Lung microvascular endothelial cell (primary cell): ENCODE measurements around the gene PCDH12. TPM values are rescaled to one million over a fixed set of nuclear protein-coding genes. Genes with fewer than 3 reads are reported as not detected.
A peak's percentile ranks its signal among the peaks of the same experiment; 100 is the strongest.

Source experiments
- DNase-seq, 2 donors: peaks; one replicate each; pipeline versions ENCODE4 v3.0.0 to v3.0.0-alpha.2; 2010; ENCODE audit warnings: low read depth in 2 of 2
- total RNA-seq: library from RNA; depleted of rRNA; stranded (reverse); fragments of >200 nt; gene quantifications from 2 replicates; pipeline ENCODE4 v1.2.1, GENCODE V29; 2014

PCDH12 gene
- 12.7 and 22.2 TPM in 2 replicates for total RNA-seq

DNA sequence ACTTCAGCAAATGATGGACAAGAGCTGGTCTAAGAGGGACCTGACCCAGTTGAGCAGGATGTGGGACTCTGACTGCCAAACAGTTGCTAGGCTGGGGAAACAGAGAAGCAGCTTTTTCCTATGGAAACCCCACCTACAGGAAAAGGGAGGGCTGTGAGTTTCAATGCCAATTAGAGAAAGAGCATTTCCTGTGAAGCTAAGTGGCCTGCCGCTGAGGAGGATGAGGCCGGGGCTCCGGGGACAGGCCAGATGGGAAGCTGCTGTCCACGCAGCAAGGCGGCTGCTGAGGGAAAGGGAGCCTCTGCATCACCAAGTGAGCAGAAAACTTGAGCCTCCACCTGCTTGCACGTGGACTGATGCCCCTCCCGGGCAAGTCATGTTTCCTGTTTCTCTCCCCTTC lies at the start of gene PCDH12:
TSS of gene PCDH12 (minus strand) at position 90 of the 400 bp plus-strand sequence. CDS start 351 bp downstream, outside the sequence.
- peak; percentile 90 to 96 for DNase-seq

DNA sequence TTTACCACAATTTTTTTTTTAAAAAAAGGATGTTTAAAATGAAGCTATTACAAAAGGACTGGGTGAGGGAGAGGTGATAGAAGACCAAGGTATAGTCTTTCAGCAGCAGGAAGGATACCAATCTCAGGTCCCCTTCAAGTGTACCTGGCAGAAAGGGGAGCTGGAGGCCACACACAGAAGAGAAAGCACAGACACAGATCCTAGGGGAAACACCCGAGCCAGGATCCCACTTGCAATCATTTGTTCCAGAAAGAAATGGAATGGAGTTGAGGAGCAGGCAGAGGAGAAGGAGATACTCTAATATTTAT lies 49.2 kb upstream of the PCDH12 start:
- no peak for DNase-seq

DNA sequence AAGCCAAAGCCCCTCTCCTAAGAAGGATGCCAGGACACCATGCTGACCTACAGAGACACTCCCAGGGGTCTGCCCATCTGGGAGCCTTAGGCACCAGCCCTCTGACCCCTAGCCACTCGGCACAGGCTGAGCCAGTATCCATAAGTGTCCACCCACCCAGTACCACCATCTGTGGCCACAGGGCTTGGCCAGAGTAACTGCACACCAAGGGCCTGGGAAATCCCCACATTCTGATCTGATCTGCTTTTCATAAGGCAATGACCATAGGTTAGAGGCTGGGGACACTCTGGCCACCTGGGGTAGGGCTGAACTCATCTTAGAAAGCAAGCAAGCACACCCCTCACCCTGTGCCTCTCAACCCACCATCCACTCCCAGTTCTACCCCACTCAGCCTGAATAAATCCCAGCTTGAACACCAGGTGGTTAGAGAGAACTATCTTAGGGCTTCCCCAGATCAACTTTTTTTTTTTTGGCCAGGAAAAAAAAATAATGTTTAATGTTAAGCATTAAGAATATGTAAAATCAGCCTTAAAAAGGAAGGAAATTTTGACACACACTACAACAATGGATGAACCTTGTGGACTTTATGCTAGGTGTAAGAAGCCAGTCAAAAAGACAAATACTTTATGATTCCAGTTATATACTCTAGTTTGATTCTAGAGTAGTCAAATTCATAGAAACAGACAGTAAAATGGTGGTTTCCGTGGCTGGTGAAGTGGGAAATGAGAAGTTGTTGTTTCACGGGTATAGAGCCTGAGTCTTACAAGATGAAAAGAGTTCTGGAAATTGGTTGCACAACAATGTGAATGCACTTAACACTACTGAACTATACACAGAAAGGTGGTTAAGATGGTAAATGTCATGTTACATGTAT lies 48.6 kb upstream of the PCDH12 start:
- no peak for DNase-seq

DNA sequence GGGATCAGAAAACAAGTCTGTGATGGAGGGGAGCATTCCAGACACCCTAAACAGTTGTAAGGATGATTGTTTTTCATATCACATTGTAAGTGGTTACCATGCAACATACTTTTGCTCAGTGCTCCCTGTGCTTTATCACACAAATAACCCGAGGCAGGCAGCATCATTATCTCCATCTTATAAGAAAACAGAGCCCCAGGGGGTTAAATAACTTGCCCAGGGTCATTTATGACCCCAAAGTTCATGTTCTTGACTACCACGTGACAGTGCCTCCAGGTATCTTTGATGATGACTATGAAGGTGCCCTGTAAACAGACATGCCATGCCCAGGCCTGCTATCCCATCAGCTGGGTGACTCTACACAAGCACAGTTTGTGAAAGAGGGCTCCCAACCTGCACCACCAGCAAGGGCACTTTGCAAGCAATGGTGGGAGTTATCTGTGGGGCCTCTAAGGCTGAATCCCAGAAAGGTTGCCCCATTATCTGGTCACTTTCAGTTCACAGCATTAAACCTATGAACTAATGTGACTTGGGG lies 45.3 kb upstream of the PCDH12 start:
- DNase-seq = no peak

DNA sequence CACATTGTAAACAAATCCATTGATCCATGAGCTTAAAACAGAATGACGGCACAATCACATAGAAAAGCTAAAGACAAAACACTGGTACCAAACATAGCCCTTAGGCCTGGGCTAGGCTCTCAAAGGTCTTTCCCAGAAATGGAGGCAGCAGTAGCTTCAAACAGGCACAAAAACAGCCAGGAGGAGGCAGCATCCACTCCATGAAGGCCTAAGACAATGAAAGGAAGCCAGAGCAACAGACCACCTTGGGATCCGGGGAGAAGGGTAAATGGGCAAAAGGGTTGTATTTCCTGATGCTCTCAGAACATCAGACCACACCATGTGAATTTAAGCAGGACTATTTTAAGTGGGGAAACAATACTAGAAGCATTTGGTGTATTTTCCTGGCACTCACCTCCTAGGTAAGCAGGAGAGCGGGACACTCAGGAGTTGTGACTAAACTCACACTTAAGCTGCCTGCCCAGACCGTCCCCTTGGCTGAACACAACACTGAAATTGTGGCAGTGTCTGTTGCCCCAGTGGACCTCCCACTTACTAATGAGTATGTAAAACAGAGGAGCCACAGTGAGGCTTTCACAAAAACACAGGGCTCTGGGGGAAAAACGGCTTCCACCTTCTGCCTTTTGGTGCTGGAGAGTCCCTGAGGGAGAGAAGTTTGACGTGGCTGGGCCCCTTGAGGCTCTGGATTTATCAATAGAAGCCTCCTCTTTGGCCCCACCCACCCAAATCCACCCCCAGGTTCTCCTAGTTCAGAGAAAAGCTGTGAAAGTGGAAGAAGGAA lies 42.9 kb upstream of the PCDH12 start:
- peak; percentile 21 to 55 for DNase-seq

DNA sequence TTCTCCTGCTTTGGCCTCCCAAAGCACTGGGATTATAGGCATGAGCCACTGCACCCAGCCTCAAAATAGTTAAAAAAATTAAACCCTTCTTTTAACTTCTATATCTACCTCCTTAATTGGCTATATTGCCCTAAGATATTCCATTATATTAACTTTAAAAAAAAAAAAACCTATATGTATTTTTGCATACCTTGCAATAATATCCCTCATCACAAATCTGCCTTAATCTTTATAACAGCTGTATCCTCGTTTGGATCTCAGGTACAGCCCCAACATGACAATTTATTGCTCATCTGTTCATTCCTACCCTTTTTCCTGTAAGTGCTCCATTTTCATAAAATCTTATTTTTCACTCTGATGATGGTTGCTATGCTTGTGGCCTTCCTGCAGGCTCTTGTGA lies 42.2 kb upstream of the PCDH12 start:
- no peak for DNase-seq

DNA sequence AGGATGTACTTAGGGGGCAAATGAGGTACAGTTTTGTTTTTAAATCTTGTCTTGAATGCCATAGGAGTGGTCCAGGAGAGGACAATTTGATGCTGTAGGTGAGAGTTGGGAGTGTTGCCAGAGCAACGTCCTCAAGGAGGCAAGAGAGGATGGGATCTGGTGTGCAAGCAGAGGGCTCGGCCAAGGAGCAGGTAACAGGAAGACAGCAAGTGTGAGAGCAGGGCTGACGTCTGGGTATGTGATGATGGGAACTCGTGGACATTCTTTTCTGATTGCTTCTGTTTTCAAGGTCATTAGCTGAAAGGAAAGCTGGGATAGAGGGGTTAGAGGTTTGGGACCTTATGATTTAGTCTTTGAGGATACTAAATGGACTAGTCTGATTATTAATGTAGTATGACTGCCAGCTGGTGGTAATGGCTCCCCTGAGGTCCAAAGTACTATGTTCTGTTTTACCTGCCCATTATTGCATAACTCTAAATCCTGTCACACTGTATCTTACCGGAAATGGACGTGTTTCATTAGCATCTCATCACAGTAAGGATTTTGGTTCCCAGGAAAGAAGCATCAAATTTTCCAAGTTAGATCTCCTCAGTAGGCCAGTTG lies 39.5 kb upstream of the PCDH12 start:
- no peak for DNase-seq

DNA sequence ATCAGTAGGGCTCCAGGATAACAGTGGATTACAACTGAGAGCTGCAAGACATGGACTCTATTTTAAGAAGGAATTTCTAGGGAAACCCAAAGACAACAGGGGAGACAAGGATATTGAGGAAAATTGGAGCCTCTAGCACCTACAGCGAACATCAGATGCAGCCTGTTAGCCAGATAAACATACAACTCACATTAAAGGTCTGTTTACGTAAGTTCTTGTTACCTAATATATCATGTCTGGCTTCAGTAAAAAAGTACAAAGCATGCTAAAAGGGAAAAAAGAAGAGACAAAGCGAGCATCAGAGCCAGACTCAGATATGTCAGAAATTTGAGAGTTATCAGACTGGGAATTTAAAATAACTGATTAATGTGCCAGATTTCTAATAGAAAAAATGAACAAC lies 37.7 kb upstream of the PCDH12 start:
- DNase-seq = no peak

DNA sequence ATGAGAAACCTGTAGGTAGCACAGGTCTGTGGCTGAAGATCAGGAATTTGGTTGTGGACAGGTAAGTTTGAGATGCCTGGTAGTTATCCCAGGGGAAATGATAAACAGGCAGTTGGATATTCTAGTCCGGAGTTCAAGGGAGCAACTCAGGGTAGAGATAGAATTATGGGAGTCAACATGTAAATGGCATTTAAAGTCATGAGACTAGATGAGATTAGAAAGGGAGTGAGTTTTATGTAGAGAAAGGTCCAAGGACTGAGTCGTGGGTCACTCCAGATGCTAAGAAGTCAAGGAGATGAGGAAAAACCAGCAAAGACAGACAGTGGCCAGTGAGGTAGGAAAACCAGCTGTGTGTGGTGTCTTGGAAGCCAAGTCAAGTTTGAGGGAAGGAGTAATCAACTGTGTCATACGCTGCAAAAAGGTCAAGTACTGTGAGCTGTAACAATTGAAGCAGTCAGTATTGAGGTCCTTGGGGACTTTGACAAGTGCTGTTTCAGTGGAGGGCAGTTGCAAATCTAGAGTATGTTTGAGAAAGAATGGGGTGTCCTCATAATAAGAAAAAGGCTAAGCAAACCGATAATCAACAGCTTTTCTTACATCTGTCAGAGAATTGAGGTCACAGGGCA lies 36.6 kb upstream of the PCDH12 start:
- DNase-seq = no peak

DNA sequence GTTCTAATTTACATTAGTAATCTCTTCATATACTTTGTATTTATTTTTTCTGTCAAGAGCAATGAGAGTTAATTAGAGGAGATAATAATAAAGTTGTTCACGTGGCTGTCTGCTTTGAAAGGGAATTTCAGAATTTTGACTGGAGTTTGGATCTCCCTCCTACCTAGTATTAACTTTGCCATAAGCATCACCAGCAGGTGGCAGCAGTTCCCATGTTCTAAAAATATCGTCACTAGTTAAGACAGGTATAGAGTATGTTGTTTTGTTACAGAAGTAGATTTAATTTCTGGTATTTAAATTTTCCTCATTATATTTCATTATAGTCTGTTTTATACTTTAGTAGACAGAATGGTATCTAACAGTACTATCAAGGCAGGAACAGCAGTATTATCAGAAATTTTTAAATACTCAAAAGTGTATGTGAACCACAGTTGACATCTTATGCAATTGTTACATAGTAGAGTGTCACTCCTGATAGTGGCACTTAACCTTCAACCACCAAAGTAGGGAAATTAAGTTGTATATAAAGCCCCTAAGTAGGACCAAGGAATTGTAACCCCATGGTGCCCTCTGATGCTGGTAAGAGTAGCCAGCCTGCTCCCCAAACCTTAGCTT lies 34.5 kb upstream of the PCDH12 start:
- peak; percentile 65 to 77 for DNase-seq

DNA sequence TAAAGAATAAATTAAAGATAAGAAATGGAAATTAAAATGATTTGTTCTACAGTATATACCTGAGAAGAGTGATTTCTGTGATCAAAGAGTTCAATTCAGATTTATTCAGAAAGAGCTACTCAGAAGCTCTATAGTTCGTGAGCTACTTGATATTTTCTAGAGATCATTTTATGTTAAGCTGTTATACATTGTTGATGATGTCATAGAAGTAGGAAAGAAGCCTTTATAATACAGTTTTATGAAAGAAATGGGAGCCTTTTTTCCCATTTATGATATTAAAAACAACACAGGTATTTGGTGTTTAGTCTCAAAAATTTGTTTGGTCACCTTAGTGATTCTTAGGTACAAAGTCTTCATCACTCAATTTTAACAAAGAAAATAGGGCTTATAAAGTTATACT lies 31.7 kb upstream of the PCDH12 start:
- DNase-seq = no peak

DNA sequence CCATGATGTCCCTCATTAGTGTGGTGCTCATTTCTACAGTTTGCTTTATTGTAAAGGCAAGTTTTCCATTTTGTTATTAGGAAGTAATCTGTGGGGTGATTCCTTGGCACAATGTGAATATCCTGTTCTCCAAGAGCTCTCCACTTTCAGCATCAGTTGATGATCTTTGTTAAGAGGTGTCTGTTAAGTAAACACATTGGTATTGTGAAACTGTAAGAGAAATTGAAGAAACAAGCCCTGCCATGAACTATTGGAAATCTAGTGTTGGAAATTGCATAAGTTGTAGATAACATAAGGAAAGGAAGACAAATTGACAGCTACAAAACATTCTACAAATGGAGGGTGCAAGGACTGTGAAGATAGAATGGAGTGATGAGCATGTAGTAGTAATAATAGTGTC lies 28.1 kb upstream of the PCDH12 start:
- no peak for DNase-seq

DNA sequence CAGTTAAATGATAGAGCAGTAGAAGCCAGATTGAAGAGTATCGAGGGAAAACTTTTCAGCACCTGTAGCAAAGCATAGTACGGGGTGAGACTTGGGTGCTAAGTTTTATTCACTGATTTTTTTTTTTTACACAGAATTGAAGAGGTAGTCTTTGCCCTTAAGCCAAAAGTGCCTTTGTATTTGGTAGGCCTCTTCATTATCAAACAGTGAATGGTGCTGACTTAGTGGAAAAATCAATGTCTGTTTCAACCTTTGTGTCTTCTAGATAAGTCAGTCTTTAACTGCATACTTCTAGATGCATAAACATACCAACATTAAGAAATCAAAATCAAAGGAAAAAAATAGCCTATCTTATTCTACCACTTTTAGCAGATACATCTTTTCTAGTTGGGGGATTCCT lies 24.6 kb upstream of the PCDH12 start:
- DNase-seq = no peak

DNA sequence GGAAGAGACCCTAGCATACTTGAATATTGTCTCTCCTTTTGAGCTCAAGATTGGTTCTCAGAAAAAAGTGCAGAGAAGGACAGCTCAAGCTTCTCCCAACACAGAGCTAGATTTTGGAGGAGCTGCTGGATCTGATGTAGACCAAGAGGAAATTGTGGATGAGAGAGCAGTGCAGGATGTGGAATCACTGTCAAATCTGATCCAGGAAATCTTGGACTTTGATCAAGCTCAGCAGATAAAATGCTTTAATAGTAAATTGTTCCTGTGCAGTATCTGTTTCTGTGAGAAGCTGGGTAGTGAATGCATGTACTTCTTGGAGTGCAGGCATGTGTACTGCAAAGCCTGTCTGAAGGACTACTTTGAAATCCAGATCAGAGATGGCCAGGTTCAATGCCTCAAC lies 20.4 kb upstream of the PCDH12 start:
- no peak for DNase-seq

DNA sequence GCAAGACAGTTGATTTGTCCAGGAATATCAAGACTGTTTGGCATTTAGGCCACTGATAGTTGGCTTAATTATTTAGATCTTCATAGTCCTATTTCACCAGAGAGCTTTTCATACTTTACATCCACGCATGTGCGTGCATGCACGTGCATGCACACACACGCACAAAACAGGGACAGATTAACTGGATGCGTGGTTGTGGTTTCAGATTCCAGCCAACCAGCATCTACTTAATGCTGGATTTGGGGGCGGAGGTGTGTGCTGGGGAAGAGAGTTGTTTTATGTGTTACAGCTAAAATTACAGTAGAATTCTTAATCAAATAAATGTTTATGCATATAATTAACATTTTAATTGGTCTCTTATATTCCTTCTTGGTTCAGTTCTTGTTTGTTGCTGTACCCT lies 18.2 kb upstream of the PCDH12 start:
- DNase-seq = no peak

DNA sequence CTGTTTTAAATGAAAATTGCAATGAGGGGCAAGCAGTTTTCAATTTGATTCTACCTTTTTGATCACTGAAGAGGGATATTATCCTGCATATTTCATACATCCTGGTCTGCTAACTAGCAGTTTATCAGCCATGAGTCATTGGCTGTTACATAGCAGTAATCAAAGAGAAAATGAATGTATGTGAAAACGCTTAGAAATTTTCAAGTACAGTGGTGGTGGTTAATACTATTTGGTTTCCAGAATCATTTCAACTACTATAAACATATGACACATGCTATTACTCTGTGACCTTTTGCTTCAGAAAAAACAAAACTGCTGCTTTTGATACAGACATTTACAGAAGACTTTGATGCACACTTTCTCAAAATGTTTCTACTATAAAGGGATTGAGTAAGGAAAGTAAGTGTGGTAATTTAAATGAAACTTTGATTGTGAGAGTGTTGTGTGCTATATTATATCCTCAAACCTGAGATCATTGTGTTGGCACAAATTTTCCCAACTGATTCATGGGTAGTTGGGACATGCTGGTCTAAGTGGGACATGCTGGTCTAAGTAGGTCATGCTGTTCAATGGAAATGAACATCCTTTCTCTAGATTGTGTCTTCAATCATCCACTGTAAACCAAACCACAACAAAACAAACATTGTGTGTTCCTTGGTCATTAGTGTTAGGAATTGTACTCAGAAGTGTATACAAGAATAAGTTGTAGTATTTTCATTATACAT lies 16.0 kb upstream of the PCDH12 start:
- peak in 1 of 2 donors; percentile 51 for DNase-seq

DNA sequence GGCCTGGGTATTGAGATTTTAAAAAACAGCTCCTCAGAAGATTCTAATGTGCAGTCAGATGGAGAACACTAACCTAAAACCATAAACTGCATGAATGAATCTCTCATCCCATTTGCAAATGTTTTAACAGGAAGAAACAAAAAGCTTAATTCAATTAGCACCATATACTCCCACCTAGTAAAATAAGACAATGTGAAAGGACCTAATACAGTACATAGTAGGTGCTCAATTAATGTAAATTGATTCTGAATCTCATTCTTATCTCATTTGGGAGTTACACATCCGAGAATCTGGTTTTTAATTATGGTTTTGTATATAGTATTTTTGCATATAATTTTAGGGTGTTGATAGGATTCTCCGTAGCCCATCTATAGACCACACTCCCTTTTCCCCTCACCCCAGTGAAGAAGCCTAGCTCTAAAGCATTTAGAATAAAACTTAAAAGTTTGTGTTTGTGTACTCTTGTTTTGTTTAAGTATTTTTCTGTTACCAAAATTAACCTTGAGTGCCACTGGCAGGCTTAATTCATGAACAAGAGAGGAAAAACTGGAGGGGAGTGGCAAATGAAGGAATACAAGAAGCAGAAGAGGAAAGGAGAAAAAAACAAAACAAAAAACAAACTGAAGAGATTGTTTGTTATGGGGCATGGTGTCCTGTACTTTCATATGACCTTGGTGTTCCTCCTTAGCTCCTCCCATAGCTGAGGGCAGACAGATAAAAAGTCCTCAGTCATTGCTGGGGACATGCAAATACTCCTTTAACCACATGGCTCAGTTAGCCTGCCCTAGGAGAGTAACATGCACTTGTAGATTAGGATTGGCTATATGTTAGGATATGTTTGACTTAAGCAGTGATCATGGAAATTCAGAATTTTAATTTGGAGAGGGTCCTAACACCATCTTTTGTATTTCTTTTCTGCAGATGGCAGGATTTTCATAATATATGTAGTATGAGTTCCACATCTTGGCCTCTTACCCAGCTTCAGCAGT lies 12.1 kb upstream of the PCDH12 start:
- peak in 1 of 2 donors; percentile 35 for DNase-seq

DNA sequence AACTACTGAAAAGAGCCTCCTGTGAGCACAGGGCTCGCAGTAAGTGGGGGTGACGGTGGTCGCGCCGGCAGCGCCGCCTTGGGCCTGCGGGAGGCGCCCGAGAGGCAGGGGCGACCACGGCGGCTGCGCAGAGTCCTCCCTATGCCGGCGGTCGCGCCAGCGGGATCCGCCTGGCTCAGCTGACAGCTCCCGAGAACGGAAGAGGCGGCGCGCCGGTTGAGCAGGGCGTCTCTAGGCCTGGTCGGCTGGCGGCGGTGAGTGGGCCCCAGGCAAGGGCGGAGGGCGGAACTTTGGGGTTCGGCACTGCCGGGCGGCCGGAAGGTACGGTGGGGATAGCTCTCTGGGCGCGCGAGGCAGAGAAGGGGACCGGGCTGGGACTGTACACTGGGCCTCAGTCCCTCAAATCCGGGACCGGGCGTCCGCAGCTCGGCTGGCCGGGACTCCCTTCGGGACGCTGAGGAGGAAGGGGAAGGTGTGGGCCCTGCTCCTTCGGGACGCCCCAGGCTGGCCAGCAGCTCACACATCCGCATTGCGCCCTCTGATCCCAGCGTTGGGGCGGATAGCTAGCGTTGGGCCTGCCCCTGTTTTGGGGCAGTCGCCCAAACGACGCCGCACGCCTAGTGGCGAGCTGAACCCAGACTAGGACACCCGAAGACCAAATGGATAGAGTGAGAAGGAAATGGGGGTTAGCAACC lies 11.1 kb upstream of the PCDH12 start, which contains the start of gene RNF14:
TSS of gene RNF14 (plus strand) at position 192 of the 695 bp plus-strand sequence. CDS start 4,484 bp downstream, outside the sequence.
- peak; percentile 96 to 97 for DNase-seq

DNA sequence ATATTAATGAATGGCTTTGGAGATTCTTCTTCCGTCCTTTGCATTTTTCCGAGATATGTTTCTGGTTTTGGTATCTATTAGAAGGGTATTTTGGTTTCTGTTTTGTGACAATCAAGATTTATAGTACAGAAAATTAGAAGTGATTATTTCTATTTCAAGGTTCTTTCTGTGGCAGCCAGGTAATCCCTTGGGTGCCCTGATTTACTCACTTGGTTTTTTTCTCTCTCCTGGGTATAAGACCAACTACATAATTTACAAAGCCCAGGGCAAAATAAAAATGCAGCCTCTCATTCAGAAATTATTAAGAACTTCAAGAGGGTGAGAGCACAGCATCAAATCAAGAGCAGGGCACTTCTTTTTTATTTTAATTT lies 8.9 kb upstream of the PCDH12 start:
- no peak for DNase-seq
